Measurements from ENCODE around the gene EFNA3. TPM values are rescaled to one million over a fixed set of nuclear protein-coding genes. Genes with fewer than 3 reads are reported as not detected.

Gene EFNA3
- total and polyA plus RNA-seq, 2 donors (not counting 3 experiments of a cell fraction or from before 2014, with no cell fraction given) = 2.2 to 2.5 TPM

- no peak for FAIRE-seq
- Histone ChIP-seq H2AFZ (ENCODE audit: low read depth, low read length) (no peak overlapping the region), H3K27ac (ENCODE audit: insufficient read depth, low read depth, low read length) (no peak overlapping the region), H3K9ac (replicated peaks; ENCODE audit: extremely low read depth, insufficient read depth, low read length) (no peak overlapping the region), H3K4me2 (ENCODE audit: insufficient read depth, low read length) (no peak overlapping the region), H3K79me2 (ENCODE audit: control insufficient read depth, insufficient read depth, low read length) (no peaks in the 10 kb centered on the region), H3K4me1 (ENCODE audit: control insufficient read depth, extremely low read depth, insufficient read depth, low read length) (no peaks in the 10 kb centered on the region), H3K4me3 (replicated peaks in 1 of 3; ENCODE audit: insufficient read depth in 1 of 3, low read depth in 1 of 3, low read length in 3 of 3) (no peak overlapping the region), H3K27me3 (ENCODE audit: control insufficient read depth in 2 of 2, insufficient read depth in 2 of 2, low read length in 2 of 2) (peaks cover 0 to 9% of the 10 kb centered on the region in 2 experiments), H3K36me3 (ENCODE audit: control insufficient read depth in 2 of 2, extremely low read depth in 1 of 2, insufficient read depth in 2 of 2, low read length in 2 of 2) (no peaks in the 10 kb centered on the region), H3K9me3 (replicated peaks; ENCODE audit: control insufficient read depth, insufficient read depth, low read length) (no peaks in the 10 kb centered on the region), H4K20me1 (replicated peaks; ENCODE audit: control insufficient read depth, extremely low read depth, insufficient read depth, low read length) (no peaks in the 10 kb centered on the region), H3K9me1 (replicated peaks; ENCODE audit: control insufficient read depth, extremely low read depth, insufficient read depth, low read length) (no peaks in the 10 kb centered on the region)
- intact Hi-C loops (cut with micrococcal nuclease) (no loop called here), dilution Hi-C loops (cut with MboI; ENCODE audit: extremely low pct_ligation_motif_present, low sequenced_read_pairs) (no loop called here)
- CTCF ChIA-PET = interaction anchor here (0.7 to 1.7 kb wide), 3 partner anchors 15 to 57 kb away, joined by 3 to 11 read pairs (median 4); no protein-coding TSS in a partner anchor
- POLR2A ChIA-PET = no interaction called here
- no TSS peak for BruUV-seq (replicated peaks)
- DNase-seq (ENCODE audit: low read depth, low spot score) = no peak
- TF ChIP-seq FOS (IDR thresholded peaks at IDR 0.05; ENCODE audit: borderline replicate concordance, insufficient read depth, low read length) (no peak), POLR2A (IDR thresholded peaks at IDR 0.05; ENCODE audit: low read depth, low read length) (no peak), MAX (IDR thresholded peaks at IDR 0.05; ENCODE audit: insufficient read depth, insufficient read length) (no peak), GATA2 (IDR thresholded peaks at IDR 0.05; ENCODE audit: insufficient read depth, insufficient read length, low read depth, low read length) (no peak), JUN (IDR thresholded peaks at IDR 0.05; ENCODE audit: borderline replicate concordance, insufficient read depth, insufficient read length, low read depth) (no peak), MYC (IDR thresholded peaks at IDR 0.05; ENCODE audit: low read depth, low read length) (no peak), EZH2 (IDR thresholded peaks at IDR 0.05; ENCODE audit: borderline replicate concordance, low read depth, low read length, severe bottlenecking) (no peak)
Measured at GRCh38 chr1:155110381-155110780, 31.7 kb downstream of the EFNA3 start.

GRCh38 chr1:155110826-155111225 is 32.2 kb downstream of the EFNA3 start:
- Histone ChIP-seq H3K36me3 (ENCODE audit: control insufficient read depth in 2 of 2, extremely low read depth in 1 of 2, insufficient read depth in 2 of 2, low read length in 2 of 2) (no peaks in the 10 kb centered on the region), H2AFZ (ENCODE audit: low read depth, low read length) (no peak overlapping the region), H3K4me3 (replicated peaks in 1 of 3; ENCODE audit: insufficient read depth in 1 of 3, low read depth in 1 of 3, low read length in 3 of 3) (no peak overlapping the region), H3K4me1 (ENCODE audit: control insufficient read depth, extremely low read depth, insufficient read depth, low read length) (no peaks in the 10 kb centered on the region), H3K9me3 (replicated peaks; ENCODE audit: control insufficient read depth, insufficient read depth, low read length) (no peaks in the 10 kb centered on the region), H3K9me1 (replicated peaks; ENCODE audit: control insufficient read depth, extremely low read depth, insufficient read depth, low read length) (no peaks in the 10 kb centered on the region), H3K79me2 (ENCODE audit: control insufficient read depth, insufficient read depth, low read length) (no peaks in the 10 kb centered on the region), H3K9ac (replicated peaks; ENCODE audit: extremely low read depth, insufficient read depth, low read length) (no peak overlapping the region), H3K4me2 (ENCODE audit: insufficient read depth, low read length) (no peak overlapping the region), H3K27ac (ENCODE audit: insufficient read depth, low read depth, low read length) (no peak overlapping the region), H3K27me3 (ENCODE audit: control insufficient read depth in 2 of 2, insufficient read depth in 2 of 2, low read length in 2 of 2) (peaks cover 0 to 9% of the 10 kb centered on the region in 2 experiments), H4K20me1 (replicated peaks; ENCODE audit: control insufficient read depth, extremely low read depth, insufficient read depth, low read length) (no peaks in the 10 kb centered on the region)
- no peak for FAIRE-seq
- BruUV-seq (replicated peaks) = no TSS peak
- ChIA-PET POLR2A (no interaction called here), CTCF (interaction anchor here (0.7 to 1.7 kb wide), 3 partner anchors 15 to 57 kb away, joined by 3 to 11 read pairs (median 4); no protein-coding TSS in a partner anchor)
- no peak for DNase-seq (ENCODE audit: low read depth, low spot score)
- intact Hi-C loops (cut with micrococcal nuclease) = no loop called here
- no peak for TF ChIP-seq POLR2A (IDR thresholded peaks at IDR 0.05; ENCODE audit: low read depth, low read length)
- TF ChIP-seq MYC (IDR thresholded peaks at IDR 0.05; ENCODE audit: low read depth, low read length) = no peak
- no peak for TF ChIP-seq EZH2 (IDR thresholded peaks at IDR 0.05; ENCODE audit: borderline replicate concordance, low read depth, low read length, severe bottlenecking)
- TF ChIP-seq GATA2 (IDR thresholded peaks at IDR 0.05; ENCODE audit: insufficient read depth, insufficient read length, low read depth, low read length) = no peak
- TF ChIP-seq FOS (IDR thresholded peaks at IDR 0.05; ENCODE audit: borderline replicate concordance, insufficient read depth, low read length) = no peak
- no peak for TF ChIP-seq MAX (IDR thresholded peaks at IDR 0.05; ENCODE audit: insufficient read depth, insufficient read length)
- no peak for TF ChIP-seq POLR2AphosphoS5 (IDR thresholded peaks at IDR 0.05; ENCODE audit: insufficient read depth, low read depth, low read length)
- TF ChIP-seq CTCF (IDR thresholded peaks at IDR 0.05; ENCODE audit: extremely low read depth in 1 of 2, insufficient read depth in 1 of 2, low read depth in 1 of 2, low read length in 2 of 2) = no peak
- no peak for TF ChIP-seq JUN (IDR thresholded peaks at IDR 0.05; ENCODE audit: borderline replicate concordance, insufficient read depth, insufficient read length, low read depth)
- dilution Hi-C loops (cut with MboI; ENCODE audit: extremely low pct_ligation_motif_present, low sequenced_read_pairs) = no loop called here

All from endothelial cell of umbilical vein (primary cell).